ENCODE measurements around the gene PCDHGC5. TPM values are rescaled to one million over a fixed set of nuclear protein-coding genes. Genes with fewer than 3 reads are reported as not detected.

PCDHGC5 gene
- total RNA-seq, 3 donors from 2014 or later, result 2.1 to 3.5 (median 3.3) TPM

DNA sequence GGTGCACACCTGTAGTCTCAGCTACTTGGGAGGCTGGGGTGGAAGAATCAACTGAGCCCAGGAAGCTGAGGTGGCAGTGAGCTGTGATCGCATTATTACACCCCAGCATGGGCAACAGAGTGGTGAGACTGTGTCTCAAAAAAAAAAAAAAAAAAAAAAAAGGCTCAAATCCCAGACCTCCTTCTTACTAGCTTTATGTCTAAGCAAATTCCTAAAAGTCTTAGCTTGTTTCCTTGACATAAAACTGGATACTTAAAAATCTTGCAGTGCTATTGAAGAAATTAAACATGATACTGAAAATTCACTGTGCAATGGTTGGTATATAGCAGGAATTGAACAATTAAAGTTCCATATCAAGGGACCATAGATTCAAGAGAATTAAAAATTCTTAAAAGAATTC lies 45.0 kb downstream of the PCDHGC5 start:
- Histone ChIP-seq H3K4me1 (peaks cover 0 to 4% of the 10 kb centered on the region in 2 donors), H3K4me3 (no peak overlapping the region), H3K27ac (no peak overlapping the region), H3K36me3 (no peaks in the 10 kb centered on the region), H3K9me3 (no peaks in the 10 kb centered on the region), H3K27me3 (no peaks in the 10 kb centered on the region)
- TF ChIP-seq POLR2AphosphoS5 (IDR thresholded peaks at IDR 0.05) (no peak), POLR2A (IDR thresholded peaks at IDR 0.05) (no peak)
- TF ChIP-seq, protein P1, sequence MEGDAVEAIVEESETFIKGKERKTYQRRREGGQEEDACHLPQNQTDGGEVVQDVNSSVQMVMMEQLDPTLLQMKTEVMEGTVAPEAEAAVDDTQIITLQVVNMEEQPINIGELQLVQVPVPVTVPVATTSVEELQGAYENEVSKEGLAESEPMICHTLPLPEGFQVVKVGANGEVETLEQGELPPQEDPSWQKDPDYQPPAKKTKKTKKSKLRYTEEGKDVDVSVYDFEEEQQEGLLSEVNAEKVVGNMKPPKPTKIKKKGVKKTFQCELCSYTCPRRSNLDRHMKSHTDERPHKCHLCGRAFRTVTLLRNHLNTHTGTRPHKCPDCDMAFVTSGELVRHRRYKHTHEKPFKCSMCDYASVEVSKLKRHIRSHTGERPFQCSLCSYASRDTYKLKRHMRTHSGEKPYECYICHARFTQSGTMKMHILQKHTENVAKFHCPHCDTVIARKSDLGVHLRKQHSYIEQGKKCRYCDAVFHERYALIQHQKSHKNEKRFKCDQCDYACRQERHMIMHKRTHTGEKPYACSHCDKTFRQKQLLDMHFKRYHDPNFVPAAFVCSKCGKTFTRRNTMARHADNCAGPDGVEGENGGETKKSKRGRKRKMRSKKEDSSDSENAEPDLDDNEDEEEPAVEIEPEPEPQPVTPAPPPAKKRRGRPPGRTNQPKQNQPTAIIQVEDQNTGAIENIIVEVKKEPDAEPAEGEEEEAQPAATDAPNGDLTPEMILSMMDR (IDR thresholded peaks at IDR 0.05), result no peak
- DNase-seq (ENCODE audit: low spot score in 2 of 2), result no peak
- intact Hi-C loops (cut with DNase I; ENCODE audit: low total_unique reads), result no loop called here

DNA sequence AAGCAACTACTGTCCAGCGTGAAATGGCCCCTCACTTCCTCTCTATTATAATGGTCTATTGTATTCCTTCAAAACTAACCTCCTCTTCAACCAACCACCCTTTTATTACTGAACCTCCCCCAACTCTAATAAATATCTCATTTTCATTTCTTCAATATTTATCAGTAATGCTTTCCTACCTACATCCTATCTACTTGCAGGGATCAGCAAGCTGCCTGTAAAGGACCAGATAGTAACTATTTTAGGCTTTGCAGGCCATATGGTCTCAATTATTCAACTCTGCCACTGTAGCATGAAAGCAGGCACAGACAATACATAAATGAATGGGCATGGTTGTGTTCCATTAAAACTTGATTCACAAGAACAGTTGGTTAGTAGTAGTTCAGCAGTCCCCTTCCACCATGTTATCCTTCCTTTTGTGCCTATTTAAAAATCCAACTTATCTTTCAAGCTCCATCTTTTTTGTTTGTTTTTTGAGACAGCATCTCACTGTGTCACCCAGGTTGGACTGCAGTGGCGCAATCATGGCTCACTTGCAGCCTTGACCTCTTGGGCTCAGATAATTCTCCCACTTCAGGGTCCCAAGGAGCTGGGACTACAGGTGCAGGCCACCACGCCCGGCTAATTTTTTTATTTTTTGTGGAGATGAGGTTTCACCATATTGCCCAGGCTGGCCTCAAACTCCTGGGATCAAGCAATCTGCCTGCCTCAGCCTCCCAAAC lies 45.8 kb downstream of the PCDHGC5 start:
- DNase-seq (ENCODE audit: low spot score in 2 of 2), result no peak

More for the DNA sequence above, 45.8 kb downstream of the PCDHGC5 start:
- no peaks in the 10 kb centered on the region for H3K9me3 ChIP-seq
- intact Hi-C loops (cut with DNase I; ENCODE audit: low total_unique reads), result no loop called here
- no peak for TF ChIP-seq POLR2A (IDR thresholded peaks at IDR 0.05)
- TF ChIP-seq POLR2AphosphoS5 (IDR thresholded peaks at IDR 0.05), result no peak
- TF ChIP-seq, protein P1 (IDR thresholded peaks at IDR 0.05), result no peak
- no peaks in the 10 kb centered on the region for H3K27me3 ChIP-seq
- no peaks in the 10 kb centered on the region for H3K36me3 ChIP-seq
- no peak overlapping the region for H3K4me3 ChIP-seq
- no peaks in the 10 kb centered on the region for H3K4me1 ChIP-seq
- H3K27ac ChIP-seq, result no peak overlapping the region

Other genes starting within 250 kb of the PCDHGC5 start
- gene PCDHB15, start 243.7 kb upstream of the PCDHGC5 start, total RNA-seq, result 1 to 10 TPM; 1.6 to 4.2 (median 3.3) TPM
- 1 to 10 TPM in 1 of 3 donors, under 1 TPM in 2; 0.64 to 2.0 (median 0.98) TPM for gene SLC25A2, start 185.0 kb upstream of the PCDHGC5 start, total RNA-seq
- 10 to 100 TPM; 59.2 to 96.2 (median 68.2) TPM for gene TAF7, start 168.3 kb upstream of the PCDHGC5 start, total RNA-seq
- gene PCDHGA1, start 158.6 kb upstream of the PCDHGC5 start, total RNA-seq, result 1 to 10 TPM in 2 of 3 donors, under 1 TPM in 1; 0.80 to 1.3 (median 1.2) TPM
- gene PCDHGA2, start 150.3 kb upstream of the PCDHGC5 start, total RNA-seq, result 1 to 10 TPM; 4.6 to 8.6 (median 6.2) TPM
- 1 to 10 TPM; 4.3 to 5.9 (median 5.0) TPM for gene PCDHGA3, start 145.3 kb upstream of the PCDHGC5 start, total RNA-seq
- 1 to 10 TPM; 2.7 to 5.9 (median 5.1) TPM for gene PCDHGB1, start 139.0 kb upstream of the PCDHGC5 start, total RNA-seq
- 10 to 100 TPM in 1 of 3 donors, 1 to 10 TPM in 2; 5.3 to 12.1 (median 6.4) TPM for gene PCDHGA4, start 134.1 kb upstream of the PCDHGC5 start, total RNA-seq
- 10 to 100 TPM in 1 of 3 donors, 1 to 10 TPM in 2; 6.2 to 10.5 (median 7.8) TPM for gene PCDHGB2, start 129.1 kb upstream of the PCDHGC5 start, total RNA-seq
- gene PCDHGA5, start 124.9 kb upstream of the PCDHGC5 start, total RNA-seq, result 1 to 10 TPM; 5.4 to 9.4 (median 8.8) TPM
- 10 to 100 TPM in 1 of 3 donors, 1 to 10 TPM in 2; 5.3 to 10.2 (median 8.6) TPM for gene PCDHGB3, start 118.8 kb upstream of the PCDHGC5 start, total RNA-seq
- gene PCDHGA6, start 115.2 kb upstream of the PCDHGC5 start, total RNA-seq, result 1 to 10 TPM; 4.0 to 8.5 (median 8.3) TPM
- gene PCDHGA7, start 106.3 kb upstream of the PCDHGC5 start, total RNA-seq, result 10 to 100 TPM in 1 of 3 donors, 1 to 10 TPM in 2; 3.7 to 10.8 (median 10.0) TPM
- gene PCDHGB4, start 101.4 kb upstream of the PCDHGC5 start, total RNA-seq, result 10 to 100 TPM in 1 of 3 donors, 1 to 10 TPM in 2; 5.3 to 10.5 (median 8.9) TPM
- gene PCDHGA8, start 96.4 kb upstream of the PCDHGC5 start, total RNA-seq, result 1 to 10 TPM; 2.6 to 7.2 (median 6.0) TPM
- 10 to 100 TPM in 2 of 3 donors, 1 to 10 TPM in 1; 7.5 to 20.6 (median 19.8) TPM for gene PCDHGB5, start 91.1 kb upstream of the PCDHGC5 start, total RNA-seq
- 10 to 100 TPM in 2 of 3 donors, 1 to 10 TPM in 1; 7.8 to 16.7 (median 13.8) TPM for gene PCDHGA9, start 86.3 kb upstream of the PCDHGC5 start, total RNA-seq
- 10 to 100 TPM in 2 of 3 donors, 1 to 10 TPM in 1; 8.8 to 12.8 (median 10.8) TPM for gene PCDHGB6, start 81.1 kb upstream of the PCDHGC5 start, total RNA-seq
- 10 to 100 TPM in 2 of 3 donors, 1 to 10 TPM in 1; 7.2 to 10.7 (median 10.5) TPM for gene PCDHGA10, start 76.1 kb upstream of the PCDHGC5 start, total RNA-seq
- 10 to 100 TPM; 15.4 to 21.3 (median 16.0) TPM for gene PCDHGB7, start 71.4 kb upstream of the PCDHGC5 start, total RNA-seq
- 1 to 10 TPM; 5.0 to 9.8 (median 9.7) TPM for gene PCDHGA11, start 68.0 kb upstream of the PCDHGC5 start, total RNA-seq
- 10 to 100 TPM in 2 of 3 donors, 1 to 10 TPM in 1; 9.8 to 12.0 (median 11.1) TPM for gene PCDHGA12, start 58.6 kb upstream of the PCDHGC5 start, total RNA-seq
- gene PCDHGC3, start 13.1 kb upstream of the PCDHGC5 start, total RNA-seq, result 10 to 100 TPM; 29.6 to 41.6 (median 35.1) TPM
- gene PCDHGC4, start 4.1 kb upstream of the PCDHGC5 start, total RNA-seq, result 1 to 10 TPM; 2.6 to 6.2 (median 6.0) TPM
- gene DIAPH1, start 129.9 kb downstream of the PCDHGC5 start, total RNA-seq, result 10 to 100 TPM; 58.8 to 64.8 (median 63.6) TPM
- gene HDAC3, start 147.8 kb downstream of the PCDHGC5 start, total RNA-seq, result 10 to 100 TPM; 50.2 to 52.5 (median 52.1) TPM
- 1 to 10 TPM; 1.3 to 4.3 (median 4.0) TPM for gene RELL2, start 147.9 kb downstream of the PCDHGC5 start, total RNA-seq
- gene FCHSD1, start 162.3 kb downstream of the PCDHGC5 start, total RNA-seq, result 10 to 100 TPM; 18.1 to 32.1 (median 24.3) TPM
- gene ARAP3, start 193.1 kb downstream of the PCDHGC5 start, total RNA-seq, result 10 to 100 TPM in 1 of 3 donors, 1 to 10 TPM in 2; 2.6 to 12.1 (median 5.9) TPM

All from breast epithelium (tissue), 4 donors.